Testis (tissue), 2 donors: ENCODE results near the gene UBE2H.

ENCODE experiments used
- POLR2A ChIP-seq: fragments of 450-650 bp; IDR thresholded peaks from one replicate; pipeline ENCODE4 v1.6.1; 2017; ENCODE audit warnings: antibody characterized with exemption, mild to moderate bottlenecking, moderate library complexity
- TF ChIP-seq, protein P1 (sequence below), 3 experiments: fragments of 450-650 bp in 2 of 3; fragments of 200-600 bp in 1 of 3; sonication (generic) in 1 of 3; IDR thresholded peaks; one replicate each; pipeline ENCODE4 v1.5.1; 2016 to 2019; ENCODE audit warnings: antibody characterized with exemption in 3 of 3, mild to moderate bottlenecking in 2 of 3, moderate library complexity in 1 of 3

DNA sequence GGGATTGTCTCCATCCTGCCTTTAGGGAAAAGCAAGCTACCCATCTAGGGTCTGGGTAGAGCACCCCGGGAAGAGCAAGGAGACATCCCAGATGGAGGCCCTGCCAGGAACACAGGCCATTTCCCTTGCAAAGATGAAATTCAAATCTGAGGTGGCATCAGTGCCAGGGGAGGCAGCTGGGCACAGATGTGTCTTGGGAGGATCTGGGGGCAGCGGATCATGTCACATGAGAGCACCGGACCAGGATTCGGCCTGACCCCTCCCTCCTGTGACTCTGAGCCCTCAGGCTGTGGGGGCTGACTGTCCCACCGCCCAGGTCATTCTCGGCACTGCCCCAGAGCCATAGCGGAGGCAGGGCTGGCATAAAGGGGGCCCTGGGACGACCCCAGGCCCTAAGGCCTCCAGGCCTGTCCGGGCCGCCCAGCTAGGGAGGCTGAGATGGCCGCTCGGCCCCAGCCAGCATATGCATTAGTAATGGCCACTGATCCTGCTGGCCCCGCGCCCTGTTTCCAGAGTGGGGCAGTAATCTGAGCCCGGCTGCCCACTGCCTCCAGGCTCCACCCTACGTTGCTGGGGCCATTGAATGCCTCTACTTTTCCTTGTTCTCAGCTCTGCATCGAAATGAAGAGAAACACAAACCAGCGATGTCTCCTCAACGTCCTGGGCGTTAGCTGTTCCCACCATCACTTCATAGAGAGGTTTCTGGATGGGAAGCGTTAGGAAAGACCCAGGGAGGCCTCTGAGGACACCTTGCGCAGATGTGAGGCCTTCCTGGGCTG, 148.5 kb downstream of the UBE2H start:
- TF ChIP-seq, protein P1, sequence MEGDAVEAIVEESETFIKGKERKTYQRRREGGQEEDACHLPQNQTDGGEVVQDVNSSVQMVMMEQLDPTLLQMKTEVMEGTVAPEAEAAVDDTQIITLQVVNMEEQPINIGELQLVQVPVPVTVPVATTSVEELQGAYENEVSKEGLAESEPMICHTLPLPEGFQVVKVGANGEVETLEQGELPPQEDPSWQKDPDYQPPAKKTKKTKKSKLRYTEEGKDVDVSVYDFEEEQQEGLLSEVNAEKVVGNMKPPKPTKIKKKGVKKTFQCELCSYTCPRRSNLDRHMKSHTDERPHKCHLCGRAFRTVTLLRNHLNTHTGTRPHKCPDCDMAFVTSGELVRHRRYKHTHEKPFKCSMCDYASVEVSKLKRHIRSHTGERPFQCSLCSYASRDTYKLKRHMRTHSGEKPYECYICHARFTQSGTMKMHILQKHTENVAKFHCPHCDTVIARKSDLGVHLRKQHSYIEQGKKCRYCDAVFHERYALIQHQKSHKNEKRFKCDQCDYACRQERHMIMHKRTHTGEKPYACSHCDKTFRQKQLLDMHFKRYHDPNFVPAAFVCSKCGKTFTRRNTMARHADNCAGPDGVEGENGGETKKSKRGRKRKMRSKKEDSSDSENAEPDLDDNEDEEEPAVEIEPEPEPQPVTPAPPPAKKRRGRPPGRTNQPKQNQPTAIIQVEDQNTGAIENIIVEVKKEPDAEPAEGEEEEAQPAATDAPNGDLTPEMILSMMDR (IDR thresholded peaks at IDR 0.05) = no peak
- TF ChIP-seq POLR2A = no peak
